ENCODE measurements around the gene RBBP5. TPM values are rescaled to one million over a fixed set of nuclear protein-coding genes. Genes with fewer than 3 reads are reported as not detected.

The RBBP5 gene
- total RNA-seq, 4 donors from 2014 or later = 8.6 to 13.3 (median 12.0) TPM

DNA sequence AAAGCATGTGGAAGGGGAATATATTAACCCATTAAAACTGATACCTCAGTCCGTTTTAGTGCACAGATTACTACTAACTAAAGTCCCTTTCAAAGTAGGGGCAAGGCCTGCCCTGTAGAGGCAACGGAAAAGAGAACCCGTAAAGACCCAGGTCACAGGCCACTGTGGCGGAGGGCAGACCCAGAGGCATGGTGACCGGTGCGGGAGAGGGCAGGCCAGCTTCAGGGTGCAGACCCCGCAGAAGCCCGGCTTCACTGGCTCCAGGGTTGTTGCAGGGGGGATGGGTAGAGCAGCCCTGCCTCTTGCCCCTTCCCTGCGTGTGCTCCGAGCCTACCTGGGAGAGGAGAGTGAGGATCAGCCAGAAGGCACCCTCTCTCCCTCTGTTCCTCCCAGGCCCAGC, 61.0 kb downstream of the RBBP5 start:
- Histone ChIP-seq H3K9me3 (no peaks in the 10 kb centered on the region), H3K27ac (replicated peaks in 1 of 4) (no peak overlapping the region), H3K27me3 (peaks cover 0 to 3% (median 0%) of the 10 kb centered on the region in 4 donors), H3K4me3 (no peak overlapping the region), H3K36me3 (no peaks in the 10 kb centered on the region), H3K4me1 (peaks cover 6 to 12% (median 9%) of the 10 kb centered on the region in 4 donors)
- TF ChIP-seq POLR2A (IDR thresholded peaks at IDR 0.05; ENCODE audit: low read depth) (no peak), EP300 (IDR thresholded peaks at IDR 0.05) (no peak), POLR2AphosphoS5 (IDR thresholded peaks at IDR 0.05) (no peak), CTCF (IDR thresholded peaks at IDR 0.05) (no peak)
- intact Hi-C loops (cut with DNase I) = loop anchor here (2.0 kb wide), 1 partner anchor 72 kb away; no protein-coding TSS in a partner anchor
- WGBS = 76% methylated on average over 7 of the region's 10 CpGs
- DNase-seq (ENCODE audit: extremely low spot score) = no peak

DNA sequence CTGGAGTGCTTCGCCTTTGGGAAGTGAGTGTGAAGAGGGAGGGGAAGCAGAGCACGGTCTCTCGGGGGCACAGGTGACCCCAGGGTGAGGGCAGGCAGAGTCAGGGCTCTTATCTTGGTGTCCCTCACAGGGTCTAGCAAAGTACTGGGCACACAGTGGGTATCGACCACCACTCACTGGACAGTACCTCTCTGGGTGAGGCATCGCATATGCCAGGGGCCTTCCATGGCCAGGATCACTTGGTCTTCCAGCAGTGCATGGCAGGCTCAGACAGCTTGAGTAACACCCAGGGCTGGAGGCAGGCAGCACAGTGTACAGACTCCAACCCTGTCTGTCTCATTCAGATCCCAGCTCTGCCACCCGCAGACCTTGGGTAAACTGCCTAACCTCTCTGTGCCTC, 62.1 kb downstream of the RBBP5 start:
- intact Hi-C loops (cut with DNase I) = loop anchor here (2.0 kb wide), 1 partner anchor 71 kb away; no protein-coding TSS in a partner anchor
- DNase-seq (ENCODE audit: extremely low spot score) = no peak

DNA sequence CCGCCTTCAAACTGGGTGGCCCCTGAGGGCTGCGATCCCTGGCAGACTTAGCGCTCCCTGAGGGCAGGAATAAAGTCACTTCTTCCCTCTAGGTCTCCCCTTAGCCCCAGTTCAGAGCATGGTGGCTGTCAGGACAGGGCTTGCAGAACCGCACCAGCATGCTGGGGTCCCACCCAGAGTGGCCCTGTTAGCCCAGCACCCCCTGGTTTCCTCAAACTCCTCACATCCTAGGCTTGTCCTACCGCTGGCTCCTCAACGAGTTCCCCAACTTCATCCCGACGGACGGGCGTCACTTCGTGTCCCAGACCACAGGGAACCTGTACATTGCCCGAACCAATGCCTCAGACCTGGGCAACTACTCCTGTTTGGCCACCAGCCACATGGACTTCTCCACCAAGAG, 62.9 kb downstream of the RBBP5 start:
- TF ChIP-seq EP300 (IDR thresholded peaks at IDR 0.05) (no peak), POLR2AphosphoS5 (IDR thresholded peaks at IDR 0.05) (no peak)
- H3K4me1 ChIP-seq = peaks cover 6 to 12% (median 9%) of the 10 kb centered on the region in 4 donors
- no peak for DNase-seq (ENCODE audit: extremely low spot score)
- intact Hi-C loops (cut with DNase I) = no loop called here
- H3K27me3 ChIP-seq = peaks cover 0 to 11% (median 0%) of the 10 kb centered on the region in 4 donors
- H3K27ac ChIP-seq (replicated peaks in 1 of 4) = no peak overlapping the region
- H3K4me3 ChIP-seq = no peak overlapping the region
- no peaks in the 10 kb centered on the region for H3K36me3 ChIP-seq
- WGBS = 96% methylated on average over 11 of the region's 12 CpGs
- no peaks in the 10 kb centered on the region for H3K9me3 ChIP-seq

More for the DNA sequence above, 62.1 kb downstream of the RBBP5 start:
- TF ChIP-seq CTCF (IDR thresholded peaks at IDR 0.05) (no peak), EP300 (IDR thresholded peaks at IDR 0.05) (no peak), POLR2AphosphoS5 (IDR thresholded peaks at IDR 0.05) (no peak), POLR2A (IDR thresholded peaks at IDR 0.05; ENCODE audit: low read depth) (no peak)
- H3K27ac ChIP-seq (replicated peaks in 1 of 4) = no peak overlapping the region
- H3K27me3 ChIP-seq = peaks cover 0 to 4% (median 0%) of the 10 kb centered on the region in 4 donors
- H3K36me3 ChIP-seq = no peaks in the 10 kb centered on the region
- WGBS = 87% methylated on average over 3 of the region's 6 CpGs
- H3K4me3 ChIP-seq = no peak overlapping the region
- peaks cover 6 to 12% (median 9%) of the 10 kb centered on the region in 4 donors for H3K4me1 ChIP-seq
- no peaks in the 10 kb centered on the region for H3K9me3 ChIP-seq

GRCh38 chr1:205057808-205058575, 63.8 kb downstream of the RBBP5 start:
- Histone ChIP-seq H3K4me1 (peaks cover 6 to 12% (median 9%) of the 10 kb centered on the region in 4 donors), H3K27me3 (peaks cover 0 to 14% (median 0%) of the 10 kb centered on the region in 4 donors), H3K4me3 (no peak overlapping the region), H3K27ac (replicated peaks in 1 of 4) (no peak overlapping the region), H3K36me3 (no peaks in the 10 kb centered on the region), H3K9me3 (no peaks in the 10 kb centered on the region)
- TF ChIP-seq POLR2A (IDR thresholded peaks at IDR 0.05; ENCODE audit: low read depth) (no peak), CTCF (IDR thresholded peaks at IDR 0.05) (no peak), POLR2AphosphoS5 (IDR thresholded peaks at IDR 0.05) (no peak), EP300 (IDR thresholded peaks at IDR 0.05) (no peak)
- no peak for DNase-seq (ENCODE audit: extremely low spot score)
- intact Hi-C loops (cut with DNase I) = no loop called here
- 94% methylated on average over 10 of the region's 19 CpGs for WGBS

- no peak overlapping the region for H3K27ac ChIP-seq (replicated peaks in 1 of 4)
- H3K36me3 ChIP-seq = no peaks in the 10 kb centered on the region
- WGBS = 97% methylated on average over 6 of the region's 6 CpGs
- peaks cover 6 to 10% (median 9%) of the 10 kb centered on the region in 4 donors for H3K4me1 ChIP-seq
- no peak for TF ChIP-seq EP300 (IDR thresholded peaks at IDR 0.05)
- TF ChIP-seq POLR2AphosphoS5 (IDR thresholded peaks at IDR 0.05) = no peak
- TF ChIP-seq POLR2A (IDR thresholded peaks at IDR 0.05; ENCODE audit: low read depth) = no peak
- no peak for TF ChIP-seq CTCF (IDR thresholded peaks at IDR 0.05)
- no peak for DNase-seq (ENCODE audit: extremely low spot score)
- intact Hi-C loops (cut with DNase I) = no loop called here
- H3K4me3 ChIP-seq = no peak overlapping the region
- H3K27me3 ChIP-seq = peaks cover 0 to 14% (median 0%) of the 10 kb centered on the region in 4 donors
- H3K9me3 ChIP-seq = no peaks in the 10 kb centered on the region
Measured at GRCh38 chr1:205056956-205057568, 64.7 kb downstream of the RBBP5 start.

All from esophagus muscularis mucosa (tissue), 4 donors.